Chondrocyte (in vitro differentiated cells): ENCODE measurements around the gene NUBP2. TPM values are rescaled to one million over a fixed set of nuclear protein-coding genes. Genes with fewer than 3 reads are reported as not detected.

Experiments used
- DNase-seq: peaks from one replicate; pipeline ENCODE4 v3.0.0; 2021; ENCODE audit warnings: mixed read lengths, low spot score
- H3K27ac Mint-ChIP-seq: one replicate; pipeline ENCODE4 v1.8.0; 2021; ENCODE audit warnings: mild to moderate bottlenecking, moderate library complexity, mixed read lengths; ENCODE audit not compliant: unreplicated experiment
- H3K27me3 Mint-ChIP-seq: 2 replicates; pipeline ENCODE4 v1.8.0; 2021; ENCODE audit warnings: low read depth, mixed read lengths
- H3K36me3 Mint-ChIP-seq: 2 replicates; pipeline ENCODE4 v1.8.0; 2021; ENCODE audit warnings: low read depth, mixed read lengths
- H3K4me1 Mint-ChIP-seq: 2 replicates; pipeline ENCODE4 v1.8.0; 2021; ENCODE audit warnings: low read depth, mild to moderate bottlenecking, mixed read lengths
- H3K4me3 Mint-ChIP-seq: one replicate; pipeline ENCODE4 v1.8.0; 2021; ENCODE audit warnings: mild to moderate bottlenecking, moderate library complexity, mixed read lengths; ENCODE audit not compliant: unreplicated experiment
- H3K9me3 Mint-ChIP-seq: 2 replicates; pipeline ENCODE4 v1.8.0; 2021; ENCODE audit warnings: low read depth, mixed read lengths
- total RNA-seq: library from RNA; stranded (reverse); gene quantifications from 3 replicates; pipeline ENCODE4 v1.2.1, GENCODE V29; 2021
- TF ChIP-seq, protein P1 (sequence below): fragments of 200-600 bp; sonication (generic); IDR thresholded peaks from 2 replicates; pipeline ENCODE4 v1.5.0; 2021; ENCODE audit warnings: antibody characterized with exemption, mild to moderate bottlenecking, moderate library complexity

Gene NUBP2
- total RNA-seq, 1 donor from 2014 or later = 36.5 TPM

DNA sequence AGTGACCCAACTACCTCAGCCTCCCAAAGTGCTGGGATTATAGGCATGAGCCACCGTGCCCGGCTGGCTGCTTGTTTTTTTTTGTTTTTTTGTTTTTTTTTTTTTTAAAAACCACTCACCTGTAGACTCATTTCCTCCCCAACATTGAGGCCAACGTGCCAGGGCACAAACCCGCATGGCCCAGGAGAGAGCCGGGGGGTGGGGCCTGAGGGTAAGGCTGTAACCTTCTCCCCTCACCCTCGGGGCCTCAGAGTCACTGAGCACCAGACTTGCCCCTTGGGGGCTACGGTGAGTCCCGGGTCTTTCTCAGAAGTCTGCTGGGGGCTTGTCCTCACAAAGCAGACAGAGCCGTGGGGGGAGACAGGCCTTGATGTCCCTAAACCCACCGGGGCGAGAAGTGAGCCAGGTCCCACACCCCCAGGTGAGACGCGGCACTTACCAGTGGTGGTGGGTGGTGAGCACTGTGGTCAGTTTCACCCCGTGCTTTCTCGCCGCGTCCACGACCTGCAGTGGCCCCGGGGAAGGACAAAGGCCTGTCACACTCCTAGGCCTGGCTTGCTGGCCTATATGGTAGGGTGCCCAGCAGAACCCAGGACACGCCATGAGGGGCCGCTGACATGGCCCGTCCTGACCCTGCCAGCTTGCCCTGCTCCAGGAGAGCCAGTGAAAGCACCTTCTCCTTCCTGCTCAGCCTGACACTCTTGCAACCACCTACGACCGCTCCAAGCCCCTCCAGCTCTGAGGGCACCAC is 39.3 kb downstream of the NUBP2 start:
- Mint-ChIP-seq H3K27me3 (no peaks in the 10 kb centered on the region), H3K27ac (no peak overlapping the region), H3K4me1 (peaks cover 19% of the 10 kb centered on the region), H3K4me3 (no peak overlapping the region), H3K36me3 (peaks cover 3% of the 10 kb centered on the region), H3K9me3 (no peaks in the 10 kb centered on the region)
- TF ChIP-seq, protein P1, sequence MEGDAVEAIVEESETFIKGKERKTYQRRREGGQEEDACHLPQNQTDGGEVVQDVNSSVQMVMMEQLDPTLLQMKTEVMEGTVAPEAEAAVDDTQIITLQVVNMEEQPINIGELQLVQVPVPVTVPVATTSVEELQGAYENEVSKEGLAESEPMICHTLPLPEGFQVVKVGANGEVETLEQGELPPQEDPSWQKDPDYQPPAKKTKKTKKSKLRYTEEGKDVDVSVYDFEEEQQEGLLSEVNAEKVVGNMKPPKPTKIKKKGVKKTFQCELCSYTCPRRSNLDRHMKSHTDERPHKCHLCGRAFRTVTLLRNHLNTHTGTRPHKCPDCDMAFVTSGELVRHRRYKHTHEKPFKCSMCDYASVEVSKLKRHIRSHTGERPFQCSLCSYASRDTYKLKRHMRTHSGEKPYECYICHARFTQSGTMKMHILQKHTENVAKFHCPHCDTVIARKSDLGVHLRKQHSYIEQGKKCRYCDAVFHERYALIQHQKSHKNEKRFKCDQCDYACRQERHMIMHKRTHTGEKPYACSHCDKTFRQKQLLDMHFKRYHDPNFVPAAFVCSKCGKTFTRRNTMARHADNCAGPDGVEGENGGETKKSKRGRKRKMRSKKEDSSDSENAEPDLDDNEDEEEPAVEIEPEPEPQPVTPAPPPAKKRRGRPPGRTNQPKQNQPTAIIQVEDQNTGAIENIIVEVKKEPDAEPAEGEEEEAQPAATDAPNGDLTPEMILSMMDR = no peak
- DNase-seq = peak; percentile 81

DNA sequence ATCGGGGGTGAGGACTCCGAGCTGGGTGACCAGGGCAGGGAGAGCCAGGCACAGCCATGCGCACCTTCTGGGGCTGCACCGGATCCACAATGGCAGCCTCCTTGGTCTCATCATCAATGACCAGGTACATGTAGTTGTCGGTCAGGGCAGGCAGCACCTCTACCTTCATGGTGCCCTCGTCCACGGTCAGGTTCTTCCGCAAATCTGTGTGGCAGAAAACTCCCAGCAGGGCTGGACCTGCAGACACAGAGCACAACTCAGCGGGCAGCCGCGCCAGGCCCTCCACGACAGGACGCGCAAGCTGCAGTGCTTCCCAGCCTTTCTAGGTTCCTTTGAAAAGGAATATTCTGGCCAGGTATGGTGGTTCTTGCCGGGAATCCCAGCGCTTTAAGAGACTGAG is 40.0 kb downstream of the NUBP2 start:
- H3K4me1 Mint-ChIP-seq = peaks cover 27% of the 10 kb centered on the region
- peaks cover 3% of the 10 kb centered on the region for H3K36me3 Mint-ChIP-seq
- DNase-seq = peak; percentile 77
- no peaks in the 10 kb centered on the region for H3K9me3 Mint-ChIP-seq
- no peak overlapping the region for H3K27ac Mint-ChIP-seq
- H3K27me3 Mint-ChIP-seq = no peaks in the 10 kb centered on the region
- TF ChIP-seq, protein P1 = no peak
- no peak overlapping the region for H3K4me3 Mint-ChIP-seq

DNA sequence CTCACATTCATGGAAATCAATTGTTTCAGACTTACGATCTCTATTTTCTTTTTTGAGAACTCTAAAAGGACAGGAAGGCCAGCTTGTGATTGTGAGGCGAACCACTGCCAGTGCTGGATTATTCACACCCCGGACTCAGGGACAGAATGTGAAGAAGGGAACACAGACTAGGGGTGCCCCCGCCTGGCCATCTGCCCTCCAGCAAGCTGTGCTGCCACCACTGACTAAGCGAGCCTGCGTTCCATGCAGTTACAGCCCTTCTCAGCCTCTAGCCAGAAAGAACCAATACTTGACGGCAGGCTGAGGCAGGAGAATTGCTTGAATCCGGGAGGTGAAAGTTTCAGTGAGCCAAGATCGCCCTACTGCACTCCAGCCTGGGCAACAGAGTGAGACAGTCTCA is 41.1 kb downstream of the NUBP2 start:
- Mint-ChIP-seq H3K4me3 (no peak overlapping the region), H3K4me1 (peaks cover 36% of the 10 kb centered on the region), H3K36me3 (peaks cover 3% of the 10 kb centered on the region), H3K9me3 (no peaks in the 10 kb centered on the region), H3K27ac (peak overlapping the region; percentile 12), H3K27me3 (no peaks in the 10 kb centered on the region)
- peak; percentile 72 for DNase-seq
- TF ChIP-seq, protein P1 = peak; percentile 56

DNA sequence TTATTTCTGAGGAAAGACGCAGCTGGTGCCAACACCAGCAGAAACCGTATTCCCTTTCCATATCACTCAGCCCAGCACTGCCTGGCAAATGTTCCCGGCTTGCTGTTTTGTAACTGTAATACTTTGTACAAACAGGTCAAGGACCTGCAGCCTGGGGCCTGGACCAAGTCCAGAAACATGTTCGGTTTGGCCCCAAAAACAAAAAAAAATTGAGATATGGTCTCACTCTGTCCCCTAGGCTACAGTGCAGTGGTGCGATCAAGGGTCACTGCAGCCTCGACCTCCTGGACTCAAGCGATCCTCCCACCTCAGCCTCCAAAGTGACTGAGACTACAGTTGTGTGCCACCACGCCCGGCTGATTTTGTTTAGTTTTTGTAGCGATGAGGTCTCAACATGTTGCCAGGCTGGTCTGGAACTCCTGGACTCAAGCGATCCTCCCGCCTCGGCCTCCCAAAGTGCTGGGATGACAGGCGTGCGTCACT is 42.7 kb downstream of the NUBP2 start:
- H3K4me1 Mint-ChIP-seq = peaks cover 51% of the 10 kb centered on the region
- peak overlapping the region; percentile 68 for H3K4me3 Mint-ChIP-seq
- H3K27me3 Mint-ChIP-seq = no peaks in the 10 kb centered on the region
- DNase-seq = peak; percentile 38
- H3K9me3 Mint-ChIP-seq = no peaks in the 10 kb centered on the region
- H3K36me3 Mint-ChIP-seq = no peaks in the 10 kb centered on the region
- H3K27ac Mint-ChIP-seq = no peak overlapping the region
- TF ChIP-seq, protein P1 = no peak

DNA sequence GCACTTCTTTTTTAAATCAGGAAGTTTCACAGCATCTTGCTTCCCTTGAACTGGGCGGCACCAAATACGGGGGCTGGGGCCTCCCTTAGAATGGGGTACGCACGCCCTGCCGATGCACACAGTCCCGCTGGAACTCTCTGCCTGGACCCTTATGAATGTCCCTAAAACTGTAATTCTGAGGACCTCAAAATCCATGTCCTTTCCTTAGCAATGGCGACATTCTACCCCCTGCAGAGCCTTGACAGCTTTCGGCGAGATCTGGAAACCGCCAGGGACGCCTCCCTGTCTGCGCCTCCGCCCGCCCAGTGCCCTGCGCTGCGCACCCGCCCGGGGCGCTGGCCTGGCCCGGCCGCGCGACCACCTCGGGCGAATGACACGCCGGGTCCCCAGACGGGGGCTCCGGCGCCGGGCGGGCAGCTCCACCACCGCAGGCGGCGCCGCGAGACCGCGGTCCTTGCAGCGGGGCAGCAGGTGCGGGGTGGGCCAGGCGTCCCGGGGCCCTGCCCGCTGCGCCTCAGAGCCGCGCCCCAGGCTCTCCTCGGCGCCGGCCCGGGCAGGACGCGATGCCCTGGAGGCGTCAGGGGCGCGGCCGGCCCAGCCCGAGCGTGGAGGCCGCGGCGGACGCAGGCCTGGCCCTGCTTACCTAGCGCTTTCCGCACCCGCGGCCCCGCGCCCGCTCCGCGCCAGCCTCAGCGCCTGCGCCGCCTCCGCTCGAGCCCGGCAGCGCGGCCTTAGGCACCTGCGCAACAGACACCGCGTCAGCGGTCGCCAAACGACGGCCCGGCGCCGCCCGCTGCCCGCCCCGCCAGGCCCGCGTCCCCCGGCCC is 43.3 kb downstream of the NUBP2 start:
- H3K27me3 Mint-ChIP-seq = no peaks in the 10 kb centered on the region
- peaks cover 51% of the 10 kb centered on the region for H3K4me1 Mint-ChIP-seq
- H3K4me3 Mint-ChIP-seq = peak overlapping the region; percentile 68
- TF ChIP-seq, protein P1 = peak; percentile 10
- DNase-seq = peak; percentile 66
- H3K36me3 Mint-ChIP-seq = no peaks in the 10 kb centered on the region
- no peak overlapping the region for H3K27ac Mint-ChIP-seq
- no peaks in the 10 kb centered on the region for H3K9me3 Mint-ChIP-seq
